ENCODE measurements around the gene HSPG2.

DNA sequence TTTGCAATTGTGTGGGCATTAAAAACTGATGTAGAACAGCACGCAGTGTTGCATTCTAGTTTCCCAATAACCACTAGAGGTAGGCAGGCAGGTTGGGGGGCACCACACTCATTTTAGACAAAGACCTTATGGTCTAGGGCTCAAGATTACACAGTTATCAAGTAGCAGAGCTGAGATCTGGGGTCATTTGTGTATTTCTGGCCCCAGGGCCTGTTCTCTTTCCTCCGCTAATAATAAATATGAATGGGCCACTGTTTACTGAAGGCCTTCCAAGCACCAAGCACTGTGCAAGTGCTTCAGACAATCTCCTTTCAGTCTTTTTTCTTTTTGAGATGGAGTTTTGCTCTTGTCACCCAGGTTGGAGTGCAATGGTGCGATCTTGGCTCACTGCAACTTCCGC is 101.1 kb downstream of the HSPG2 start:
- TF ChIP-seq CTCF (IDR thresholded peaks at IDR 0.05) (no peak), POLR2A (IDR thresholded peaks at IDR 0.05) (no peak)
